Measurements from ENCODE around the gene OOSP3.
"Not testable (repeated sequence)": the region's sequence is repeated elsewhere in the genome, so short reads cannot be mapped to it uniquely, and the experiment has no call there.

Gene OOSP3, protein sequence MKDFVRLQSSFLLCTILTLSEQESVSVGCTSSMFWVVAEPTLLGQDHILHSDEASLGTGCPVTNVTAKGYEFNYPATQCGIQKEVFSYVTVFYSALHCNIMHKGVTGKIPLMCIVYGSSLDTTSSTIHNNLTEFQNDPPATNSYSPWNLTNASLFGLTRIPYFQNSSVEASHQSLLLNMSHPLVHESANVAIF

DNA sequence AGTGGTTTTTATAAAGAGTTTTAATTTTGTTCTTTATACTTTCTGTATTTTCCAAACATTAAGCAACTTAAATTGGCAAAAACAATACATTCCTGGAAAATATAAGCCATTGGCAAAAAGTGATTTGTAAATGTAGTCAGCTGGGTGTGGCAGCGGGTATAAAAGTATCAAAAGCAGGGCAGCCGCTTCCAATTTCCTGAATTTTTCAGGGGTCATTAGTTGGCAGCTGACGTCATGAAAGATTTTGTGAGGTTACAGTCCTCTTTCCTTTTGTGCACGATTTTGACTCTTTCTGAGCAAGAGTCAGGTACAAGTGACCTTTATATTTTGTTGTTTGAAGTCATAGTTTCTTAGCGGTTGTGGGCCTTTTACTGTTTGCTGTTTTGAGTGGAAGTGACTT, at the start of gene OOSP3:
OOSP3 (plus strand) TSS at position 208 of the 400 bp plus-strand sequence; CDS start at position 235, 27 bp downstream.
- DNase-seq, result no peak

DNA sequence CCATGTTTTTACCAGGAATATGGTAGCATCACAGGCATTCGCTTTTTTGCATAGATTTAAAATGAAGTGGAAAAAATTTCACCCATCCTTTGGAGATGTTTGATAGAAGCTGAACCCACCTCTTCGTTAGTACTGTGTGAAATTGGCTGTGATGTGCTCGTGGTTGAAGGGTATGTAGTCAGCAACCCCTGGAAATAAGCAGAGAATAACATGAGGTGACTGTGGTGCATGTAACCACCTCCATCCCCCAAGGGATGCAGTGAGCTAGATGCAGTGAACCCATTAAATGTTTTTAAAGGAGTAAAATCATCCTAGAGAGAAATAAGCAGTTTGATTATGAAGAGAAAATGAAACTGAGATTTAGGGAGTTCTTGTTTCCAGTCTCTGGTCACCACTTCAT, 49.2 kb upstream of the OOSP3 start:
- no peak for DNase-seq

DNA sequence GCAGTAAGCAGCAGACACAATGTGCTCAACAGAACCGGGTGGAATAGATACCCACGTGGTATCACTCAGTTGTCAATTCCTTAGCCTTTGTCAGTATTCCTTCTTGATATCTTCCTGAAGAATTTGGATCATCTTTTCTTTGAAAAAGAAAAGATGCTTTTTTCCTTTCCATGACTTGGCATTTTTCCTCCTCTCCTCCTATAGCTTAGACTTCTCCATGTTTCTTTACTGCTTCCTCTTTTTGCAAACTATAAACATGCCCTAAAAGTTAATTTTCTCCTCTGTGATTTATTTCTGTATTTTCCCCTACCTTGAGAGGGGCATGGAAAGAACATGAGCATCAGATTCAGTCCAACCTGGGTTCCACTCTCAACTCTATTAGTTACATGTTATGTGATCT, 45.0 kb upstream of the OOSP3 start:
- no peak for DNase-seq

DNA sequence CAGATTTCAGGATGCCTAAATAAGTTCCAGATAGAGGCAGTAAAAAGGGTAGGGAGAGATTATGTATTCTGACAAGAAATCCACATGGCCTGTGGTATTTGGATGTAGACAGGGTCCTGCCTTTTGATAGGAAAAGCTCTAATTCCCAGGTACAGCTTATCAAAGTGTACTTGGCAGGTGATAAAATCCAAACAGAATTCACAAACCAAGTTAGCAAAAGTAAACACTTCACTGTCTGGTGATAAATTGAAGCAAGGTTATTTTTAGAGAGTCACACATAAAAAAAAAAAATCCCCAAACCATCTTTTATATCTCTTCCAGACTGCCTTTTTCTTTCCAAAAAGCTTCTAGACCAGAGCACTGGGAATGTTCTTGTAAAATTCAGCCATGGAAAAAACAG, 39.0 kb upstream of the OOSP3 start:
- DNase-seq, result no peak

DNA sequence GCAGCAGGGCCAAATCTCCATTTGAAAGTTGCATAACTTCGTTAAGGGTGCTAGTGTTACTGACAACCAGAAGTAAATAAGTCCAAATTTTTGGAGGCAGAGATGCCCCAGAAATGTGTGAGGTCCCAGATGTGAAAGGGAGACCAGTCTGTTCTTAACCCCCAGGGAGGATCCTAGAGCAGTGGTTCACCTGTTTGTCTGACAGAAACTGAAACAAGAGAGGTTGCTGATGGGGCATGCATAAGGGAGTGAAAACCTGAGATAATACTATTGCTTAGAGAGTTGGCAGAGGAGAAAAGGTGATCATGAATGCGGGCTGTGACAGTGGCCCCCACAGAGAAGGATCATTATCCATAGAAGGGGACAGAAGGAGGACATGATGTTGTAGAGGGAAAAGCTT, 37.1 kb upstream of the OOSP3 start:
- no peak for DNase-seq

DNA sequence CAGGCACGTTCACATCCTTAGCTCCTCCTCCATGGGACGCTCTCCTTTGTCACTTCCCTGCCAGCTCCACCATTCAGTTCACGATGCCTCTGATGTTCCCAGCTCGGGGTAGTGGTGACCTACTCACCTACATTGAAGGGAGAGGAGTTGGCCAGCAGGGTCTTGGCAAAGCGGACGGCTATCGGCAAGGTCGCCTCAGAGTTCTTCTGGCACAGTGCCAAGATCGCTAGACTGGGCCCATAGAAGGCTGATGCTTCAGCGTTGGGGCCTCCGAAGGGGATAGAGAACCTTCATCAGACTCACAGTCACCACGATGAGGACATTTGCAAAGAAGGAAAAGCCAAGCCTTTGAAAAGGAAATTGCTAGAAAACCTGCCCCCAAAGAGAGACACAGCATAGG, 36.3 kb upstream of the OOSP3 start:
- DNase-seq, result no peak

DNA sequence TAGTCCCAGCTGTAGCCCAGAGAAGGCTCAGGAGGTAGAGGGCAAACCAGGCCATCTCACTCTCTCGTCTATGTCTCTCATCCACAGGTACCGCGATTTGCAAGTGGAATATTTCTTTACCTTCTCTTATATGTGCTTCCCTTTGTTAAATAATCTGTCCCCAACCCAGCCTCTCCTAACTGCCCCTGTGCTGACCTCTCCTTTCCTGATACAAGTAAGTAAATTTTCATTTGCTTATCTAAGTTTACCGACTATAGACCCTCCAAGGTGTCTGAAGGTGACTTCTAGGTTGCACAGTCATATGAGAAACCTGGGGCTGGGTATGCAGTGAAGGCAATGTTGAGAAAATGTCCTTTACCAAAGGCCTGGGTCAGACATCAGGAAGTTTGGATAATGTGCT, 33.2 kb upstream of the OOSP3 start, which contains the start of gene CBLIF:
CBLIF (minus strand) TSS at position 101 of the 400 bp plus-strand sequence; CDS start at position 55, 46 bp downstream.
- no peak for DNase-seq

DNA sequence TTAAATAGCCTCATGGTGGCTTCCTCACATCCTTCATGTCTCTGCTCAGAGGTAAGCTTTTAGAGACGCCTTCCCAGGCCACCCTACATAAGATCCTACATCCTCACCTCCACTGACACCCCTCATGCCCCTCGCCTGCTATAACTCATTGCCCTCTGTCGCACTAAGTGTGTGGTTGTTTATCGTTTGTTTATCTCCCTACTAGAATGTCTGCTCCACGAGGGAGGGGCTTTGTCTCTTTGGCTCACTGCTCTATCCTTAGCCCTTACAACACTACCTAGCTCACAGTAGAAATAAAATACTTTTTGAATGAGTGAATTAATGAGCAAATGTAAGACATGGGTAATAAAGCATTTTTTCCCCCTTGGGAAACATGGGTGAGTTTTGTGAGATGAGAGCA, 32.0 kb upstream of the OOSP3 start:
- DNase-seq, result no peak

DNA sequence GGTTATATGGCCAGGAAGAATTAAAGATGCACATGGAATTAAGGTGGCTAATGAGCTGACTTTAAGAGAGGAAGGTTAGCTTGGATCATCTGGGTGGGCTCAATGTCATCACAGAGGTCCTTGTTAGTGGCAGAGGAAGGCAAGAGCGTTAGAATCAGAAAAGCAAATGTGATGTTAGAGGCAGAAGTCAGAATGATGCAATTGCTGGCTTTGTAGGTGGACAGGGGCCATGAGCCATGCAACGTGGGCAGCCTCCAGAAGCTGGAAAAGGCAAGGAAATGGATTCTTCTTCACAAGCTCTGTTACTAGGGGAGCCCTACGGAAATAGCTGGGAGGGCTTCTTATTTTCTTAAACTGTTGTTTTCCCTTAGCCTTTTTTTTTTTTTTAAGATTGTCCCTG, 31.0 kb upstream of the OOSP3 start:
- no peak for DNase-seq

DNA sequence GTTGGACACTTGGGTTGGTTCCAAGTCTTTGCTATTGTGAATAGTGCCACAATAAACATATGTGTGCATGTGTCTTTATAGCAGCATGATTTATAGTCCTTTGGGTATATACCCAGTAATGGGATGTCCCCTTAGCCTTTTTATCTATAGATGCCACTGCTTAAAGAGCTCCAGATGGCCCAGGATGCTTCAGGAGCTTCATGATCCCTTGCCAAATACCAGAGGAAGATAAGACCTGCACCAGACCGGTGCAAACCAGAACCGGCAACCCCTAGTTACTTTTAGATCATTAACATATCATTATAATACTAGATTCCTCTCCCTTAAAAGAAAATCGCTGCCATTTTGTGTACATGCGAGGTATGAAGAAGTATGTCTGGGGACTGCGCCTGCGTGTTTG, 30.1 kb upstream of the OOSP3 start:
- not testable (repeated sequence) for DNase-seq

DNA sequence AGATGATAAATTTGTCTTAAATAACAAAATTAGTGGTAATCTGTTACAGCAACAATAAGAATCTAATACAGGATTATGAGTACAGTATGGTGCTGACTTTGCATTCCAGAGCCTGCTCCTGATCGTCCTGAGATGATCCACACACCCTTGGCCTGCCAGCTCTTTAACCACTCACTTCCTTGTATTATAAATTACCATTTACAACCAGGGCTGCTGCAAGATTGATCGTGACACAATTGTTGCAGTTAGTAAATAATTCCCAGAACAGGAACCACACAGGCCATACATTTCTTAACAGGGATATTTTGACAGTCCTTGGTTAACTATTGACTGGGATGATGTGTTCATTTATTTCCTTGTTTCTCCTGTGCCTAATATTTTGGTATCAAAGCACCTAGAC, 29.5 kb upstream of the OOSP3 start:
- DNase-seq, result no peak

DNA sequence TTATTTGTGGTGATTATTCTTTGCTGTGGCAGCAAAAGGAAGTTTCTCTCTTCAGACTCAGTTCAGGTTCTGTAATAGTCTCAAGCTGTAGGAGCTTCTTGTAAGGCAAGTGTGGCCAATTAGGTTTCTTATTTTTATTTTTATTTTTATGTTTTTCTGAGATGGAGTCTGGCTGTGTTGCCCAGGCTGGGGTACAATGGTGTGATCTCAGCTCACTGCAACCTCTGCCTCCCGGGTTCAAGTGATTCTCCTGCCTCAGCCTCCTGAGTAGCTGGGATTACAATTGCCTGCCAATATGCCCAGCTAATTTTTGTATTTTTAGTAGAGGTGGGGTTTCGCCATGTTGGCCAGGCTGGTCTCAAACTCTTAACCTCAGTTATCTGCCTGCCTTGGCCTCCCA, 29.0 kb upstream of the OOSP3 start:
- DNase-seq, result not testable (repeated sequence)

DNA sequence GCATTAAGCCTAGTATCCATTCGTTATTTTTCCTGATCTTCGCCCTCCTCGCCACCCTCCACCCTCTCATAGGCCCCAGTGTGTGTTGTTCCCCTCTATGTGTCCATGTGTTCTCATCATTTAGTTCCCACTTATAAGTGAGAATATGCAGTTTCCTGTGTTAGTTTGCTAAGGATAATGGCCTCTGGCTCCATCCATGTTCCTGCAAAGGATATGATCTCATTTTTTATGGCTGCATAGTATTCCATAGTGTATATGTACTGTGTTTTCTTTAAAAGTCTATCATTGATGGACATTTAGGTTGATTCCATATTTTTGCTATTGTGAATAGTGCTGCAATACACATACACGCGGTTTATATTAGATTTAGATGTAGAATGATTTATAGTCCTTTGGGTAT, 27.2 kb upstream of the OOSP3 start:
- not testable (repeated sequence) for DNase-seq

DNA sequence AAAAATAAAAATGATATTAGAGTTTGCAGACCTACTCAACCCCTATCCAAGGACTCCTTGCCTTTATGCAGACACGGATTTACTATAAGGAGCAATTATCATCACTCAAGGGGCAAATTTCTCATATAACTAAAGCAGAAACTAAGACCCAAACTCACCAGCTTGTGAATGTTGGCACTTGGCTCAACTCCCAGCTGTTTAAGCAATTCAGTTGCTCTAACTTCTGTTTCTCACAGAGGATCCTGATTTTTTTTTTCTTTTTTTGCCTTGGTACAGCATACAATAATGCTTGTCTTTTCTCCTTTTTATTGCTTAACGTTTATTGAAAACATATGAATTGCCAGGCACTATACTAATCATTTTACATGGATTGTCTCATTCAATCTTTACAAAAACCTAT, 23.7 kb upstream of the OOSP3 start:
- DNase-seq, result no peak

DNA sequence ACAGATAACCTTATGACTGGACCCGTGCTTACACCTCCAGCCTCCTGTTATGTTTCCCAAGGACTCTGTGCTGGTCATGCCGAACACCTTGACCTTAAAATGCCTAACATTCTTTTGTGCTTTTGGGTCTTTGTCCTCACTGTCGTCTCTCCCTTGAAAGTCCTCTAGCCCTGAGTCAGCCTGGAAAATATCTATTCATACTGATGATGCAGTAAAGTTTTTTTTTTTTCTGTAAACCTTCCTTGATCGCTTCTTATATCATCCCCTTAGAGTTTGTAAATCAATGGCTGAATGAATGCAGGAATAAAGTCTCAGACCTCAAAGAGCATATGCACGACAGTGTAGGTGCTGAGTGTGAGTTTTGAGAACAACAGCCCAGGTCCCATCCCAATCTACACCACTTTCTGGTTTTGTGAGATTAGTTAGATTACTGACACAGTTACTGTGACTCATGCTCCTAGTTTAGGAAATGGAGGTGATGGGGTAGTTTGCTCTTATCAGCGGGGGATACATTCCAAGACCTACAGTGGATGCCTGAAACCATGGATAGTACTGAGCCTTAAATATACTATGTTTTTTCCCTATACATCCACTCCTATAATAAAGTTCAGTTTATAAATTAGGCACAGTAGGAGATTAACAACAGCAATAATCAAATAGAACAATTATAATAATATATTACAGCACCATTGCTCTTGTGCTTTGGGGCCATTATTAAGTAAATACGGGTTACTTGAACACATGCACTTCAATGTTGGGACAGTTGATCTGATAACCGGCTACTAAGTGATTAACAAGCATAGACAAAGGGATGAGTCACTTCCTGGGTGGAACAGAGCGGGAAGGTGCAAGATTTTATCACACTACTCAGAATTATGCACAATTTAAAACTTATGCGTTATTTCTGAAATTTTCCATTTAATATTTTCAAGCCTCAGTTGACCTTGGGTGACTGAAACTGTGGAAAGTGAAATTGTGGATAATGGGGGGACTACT, 20.8 kb upstream of the OOSP3 start:
- no peak for DNase-seq

DNA sequence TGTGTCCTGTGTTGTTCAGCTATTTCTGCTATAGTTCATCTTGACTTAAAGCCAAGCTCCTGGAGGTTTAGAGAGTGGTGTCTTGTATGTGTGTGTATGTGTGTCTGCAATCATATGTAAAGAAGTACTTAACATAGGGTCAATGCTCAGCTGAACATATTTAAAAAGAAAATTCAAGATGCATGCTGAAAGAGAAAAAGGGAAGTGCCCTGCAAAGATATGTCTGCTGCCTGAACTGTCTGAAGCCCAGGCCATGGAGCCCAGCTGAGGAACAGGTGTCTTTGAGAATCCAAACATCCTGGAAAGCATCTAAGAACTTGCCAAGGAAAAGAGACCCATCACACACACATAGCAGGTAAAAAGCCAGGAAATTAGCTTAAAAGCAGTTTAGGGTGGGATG, 18.9 kb upstream of the OOSP3 start:
- no peak for DNase-seq

DNA sequence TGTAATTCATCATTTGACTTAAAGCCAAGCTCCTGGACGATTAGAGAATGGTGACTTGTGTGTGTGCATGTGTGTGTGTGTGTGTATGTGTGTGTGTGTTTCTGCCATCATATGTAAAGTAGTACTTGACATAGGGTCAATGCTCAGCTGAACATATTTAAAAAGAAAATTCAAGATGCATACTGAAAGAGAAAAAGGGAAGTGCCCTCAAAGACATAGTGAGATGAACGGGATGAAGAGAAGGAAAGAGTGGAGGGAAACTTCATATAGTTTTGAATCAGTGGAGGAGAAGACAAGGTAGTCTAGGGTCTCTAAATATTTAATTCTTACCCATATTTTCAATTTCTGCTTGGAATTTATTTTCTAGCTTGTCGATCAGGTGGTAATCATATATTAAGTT, 16.3 kb upstream of the OOSP3 start:
- DNase-seq, result no peak

DNA sequence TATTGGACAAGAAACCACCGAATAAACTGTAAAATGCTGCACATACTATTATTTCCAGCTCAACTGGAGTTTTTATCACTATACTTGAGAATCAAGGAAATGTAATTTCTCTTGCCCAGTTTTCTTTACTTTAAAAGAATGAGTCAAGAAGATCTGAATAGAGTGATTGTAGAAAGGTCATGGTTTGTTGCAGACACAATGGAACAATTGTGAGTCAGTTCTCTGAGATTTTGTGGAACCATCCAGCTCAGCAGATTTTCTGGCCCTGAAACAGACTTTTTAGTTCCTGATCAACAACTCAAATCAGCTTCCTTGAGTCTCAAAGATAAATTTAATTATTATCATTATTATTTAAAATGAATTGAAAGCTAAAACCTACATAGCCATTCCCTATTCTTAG, 13.6 kb upstream of the OOSP3 start:
- no peak for DNase-seq

DNA sequence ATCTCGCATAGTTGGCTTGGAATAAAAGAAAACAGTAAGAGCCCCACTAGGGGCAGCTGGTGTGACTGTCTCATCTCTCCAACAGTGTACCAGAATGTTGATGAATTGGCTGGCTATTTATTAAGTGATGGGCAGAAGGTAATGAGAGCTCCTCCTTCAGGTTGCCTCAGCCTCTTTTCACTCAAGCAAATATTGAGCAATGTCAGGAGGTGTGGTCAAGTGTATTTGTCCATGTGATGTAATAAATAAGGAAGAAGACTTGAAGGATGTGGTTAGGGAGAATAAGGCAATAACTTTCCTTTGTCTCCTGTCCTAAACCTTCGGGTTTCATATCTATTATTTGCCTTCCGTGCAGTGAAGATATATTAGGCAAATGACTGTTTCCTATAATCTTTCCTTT, 12.2 kb upstream of the OOSP3 start, which contains the start of gene TCN1:
TCN1 (minus strand) TSS at position 91 of the 400 bp plus-strand sequence; CDS start at position 74, 17 bp downstream.
- DNase-seq, result no peak

DNA sequence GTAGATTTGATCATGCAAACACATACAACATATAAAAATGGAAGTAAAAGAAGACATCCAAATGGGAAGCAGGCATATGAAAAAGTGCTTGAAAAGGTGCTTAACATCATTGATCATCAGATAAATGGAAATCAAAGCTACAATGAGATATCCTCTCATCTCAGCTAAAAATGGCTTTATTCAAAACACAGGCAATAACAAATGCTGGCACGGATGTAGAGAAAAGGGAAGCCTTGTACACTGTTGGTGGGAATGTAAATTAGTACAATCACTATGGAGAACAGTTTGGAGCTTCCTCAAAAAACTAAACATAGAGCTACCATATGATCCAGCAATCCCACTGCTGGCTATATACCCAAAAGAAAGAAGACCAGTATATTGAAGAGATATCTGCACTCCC, 11.7 kb upstream of the OOSP3 start:
- no peak for DNase-seq

DNA sequence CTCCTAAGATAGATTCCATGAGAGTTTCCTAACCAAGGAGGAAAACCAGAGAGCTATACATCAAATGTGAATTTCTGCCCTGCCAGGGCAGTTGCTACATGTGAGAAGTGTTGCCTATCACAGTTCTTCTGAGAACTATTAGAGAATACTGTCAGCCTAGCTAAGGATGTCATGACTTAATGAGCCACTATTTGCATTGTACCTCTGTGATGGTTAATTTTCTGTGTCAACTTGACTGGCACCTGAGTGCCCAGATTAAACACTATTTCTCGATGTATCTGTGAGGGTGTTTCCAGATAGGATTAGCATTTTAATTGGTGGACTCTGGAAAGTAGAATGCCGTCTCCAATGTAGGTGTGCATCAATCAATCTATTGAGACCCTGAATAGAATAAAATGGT, 10.6 kb upstream of the OOSP3 start:
- no peak for DNase-seq

DNA sequence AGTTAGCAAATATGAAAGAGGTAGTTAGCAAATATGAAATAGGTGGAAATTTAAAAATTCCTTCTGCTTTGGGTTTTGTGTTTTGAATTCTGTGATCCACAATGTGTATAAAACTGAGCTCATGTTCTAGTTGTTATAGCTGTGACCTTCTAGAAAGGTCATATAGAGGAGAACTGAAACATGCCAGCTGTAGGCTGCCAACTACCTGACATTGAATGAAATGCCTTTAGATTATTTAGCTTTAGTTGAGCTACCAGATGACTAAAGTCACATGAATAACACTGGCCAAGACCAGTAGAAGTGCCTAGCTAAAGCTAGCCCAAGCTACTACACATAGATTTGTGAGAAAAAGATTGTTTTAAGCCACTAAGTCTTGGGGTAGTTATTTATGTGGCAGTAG, 6.5 kb upstream of the OOSP3 start:
- DNase-seq, result no peak

DNA sequence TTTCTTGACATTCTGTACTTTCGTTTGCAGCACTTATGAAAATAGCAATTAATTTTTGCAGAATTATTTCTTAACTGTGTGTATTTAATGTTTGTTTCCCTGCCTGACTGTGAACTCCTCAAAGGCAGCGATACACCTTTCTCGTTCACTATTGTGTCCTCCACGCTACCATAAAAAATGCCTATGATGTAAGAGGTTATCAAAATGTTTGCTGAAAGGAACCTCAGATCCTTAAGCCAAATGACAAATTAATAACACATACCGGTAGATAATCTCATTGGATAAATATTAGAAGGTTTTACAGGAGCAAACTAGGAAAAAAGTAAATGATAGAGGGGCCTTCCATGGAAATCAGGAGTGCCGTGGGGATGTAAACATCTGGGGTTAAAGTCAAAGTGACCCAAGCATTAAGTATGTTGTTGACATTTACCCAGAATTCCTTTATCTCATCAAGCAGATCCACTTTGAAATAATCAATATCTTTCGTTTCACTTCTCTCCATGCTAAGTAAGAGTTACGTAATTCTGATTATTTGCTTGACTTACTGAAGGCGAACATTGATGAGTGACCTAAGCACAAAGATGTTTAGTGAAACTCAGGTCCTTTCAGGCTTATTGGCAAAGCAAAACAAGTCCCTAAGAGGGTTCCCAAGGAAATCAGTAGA, 2.6 kb upstream of the OOSP3 start:
- DNase-seq, result no peak

DNA sequence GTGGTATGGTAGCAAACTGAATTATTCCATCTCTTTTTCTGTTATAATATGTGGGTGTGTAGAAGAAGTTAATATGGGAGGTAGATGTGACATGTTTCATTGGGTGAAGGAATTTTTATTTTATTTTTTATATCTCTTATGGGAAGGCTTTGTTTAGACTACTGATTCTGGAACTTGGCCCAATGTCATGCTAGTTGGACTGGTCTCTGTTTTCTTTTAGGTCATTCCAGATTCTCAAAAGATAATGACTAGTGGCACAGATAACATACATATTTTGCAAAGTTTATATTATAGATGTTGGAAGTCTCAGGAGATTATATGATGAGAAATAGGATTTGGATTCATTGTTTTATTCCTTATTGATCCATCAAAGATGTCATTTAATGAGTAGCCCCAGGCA, 1.3 kb upstream of the OOSP3 start:
- DNase-seq, result no peak
